K562 (cell line): ENCODE data around the gene TIMP2. TPM values are rescaled to one million over a fixed set of nuclear protein-coding genes. Genes with fewer than 3 reads are reported as not detected.

Experiments used
- CC2D1A ChIP-seq: fragments of 450-650 bp; IDR thresholded peaks from 2 replicates; pipeline ENCODE4 v1.6.1; 2017; ENCODE audit warnings: mild to moderate bottlenecking
- HNRNPLL ChIP-seq: fragments of 200-400 bp; formaldehyde crosslinking; IDR thresholded peaks from 2 replicates; pipeline ENCODE4 v1.6.1; 2017; ENCODE audit warnings: low read length, low read depth, mild to moderate bottlenecking; ENCODE audit not compliant: poor library complexity, severe bottlenecking
- KLF16 ChIP-seq: IDR thresholded peaks from 2 replicates; pipeline ENCODE4 v1.6.1; 2016; ENCODE audit warnings: antibody characterized with exemption
- RAD21 ChIP-seq, 2 experiments: fragments of 250-450 bp in 1 of 2; fragments of 450-650 bp in 1 of 2; sonication (Bioruptor Pico) in 1 of 2; formaldehyde crosslinking in 1 of 2; IDR thresholded peaks in 1 of 2; conservative IDR thresholded peaks in 1 of 2; 2 replicates each; pipeline versions ENCODE4 v1.4.0 to v1.8.0; 2020 to 2022; ENCODE audit warnings: mild to moderate bottlenecking in 2 of 2, moderate library complexity in 1 of 2
- RCOR1 ChIP-seq, 2 experiments: IDR thresholded peaks; 2 replicates each; pipeline ENCODE4 v1.6.1; 2012; ENCODE audit warnings: low read depth in 2 of 2, low read length in 2 of 2, borderline replicate concordance in 1 of 2, improper control_type of control experiment in 1 of 2
- ZBTB8A ChIP-seq: fragments of 450-650 bp; IDR thresholded peaks from 2 replicates; pipeline ENCODE4 v1.6.1; 2018; ENCODE audit warnings: mild to moderate bottlenecking, moderate library complexity; ENCODE audit not compliant: partially characterized antibody
- polyA plus RNA-seq, 8 experiments: library from polyadenylated mRNA; depleted of rRNA in 4 of 8; stranded (reverse) in 5 of 8; unstranded in 3 of 8; fragments of >200 nt; fragmentation: Nextera tagmentation in 2 of 8; fragmentation: Illumina TruSeq in 1 of 8; extraction: Ambion mirVana in 2 of 8; extraction: Trizol in 1 of 8; gene quantifications; 2 replicates each; pipeline versions ENCODE4 v1.2.1 to v1.2.3, GENCODE V29; 2011 to 2014; ENCODE audit warnings: inconsistent platforms in 1 of 8, missing spikeins in 1 of 8
- total RNA-seq, 7 experiments: library from RNA; depleted of rRNA in 6 of 7; stranded (reverse); fragments of >200 nt in 6 of 7; fragmentation: Illumina TruSeq in 2 of 7; extraction: Trizol in 2 of 7; gene quantifications; 2 replicates each; pipeline versions ENCODE4 v1.2.1 to v1.2.3, GENCODE V29; 2011 to 2021; ENCODE audit warnings: low replicate concordance in 1 of 7
- TF ChIP-seq, protein P1 (sequence below), 2 experiments: fragments of 450-650 bp; formaldehyde crosslinking in 1 of 2; IDR thresholded peaks; 2 replicates each; pipeline versions ENCODE4 v1.4.0 to v1.6.1; 2014 to 2020; ENCODE audit warnings: mild to moderate bottlenecking in 2 of 2, borderline replicate concordance in 1 of 2, low read depth in 1 of 2
- TF ChIP-seq, protein P2 (sequence below): fragments of 450-650 bp; IDR thresholded peaks from 2 replicates; pipeline ENCODE4 v1.6.1; 2016; ENCODE audit warnings: borderline replicate concordance
- TF ChIP-seq, protein P3 (sequence below): fragments of 450-650 bp; conservative IDR thresholded peaks from 2 replicates; pipeline ENCODE4 v1.6.1; 2016; ENCODE audit warnings: missing genetic modification characterization, low read depth, mild to moderate bottlenecking, control low read depth, missing compliant biosample characterization

Gene TIMP2
- total and polyA plus RNA-seq, 9 of the 15 experiments (the other 6 are each of a cell fraction or from before 2014, with no cell fraction given): 0.55 TPM; not detected in 8

DNA sequence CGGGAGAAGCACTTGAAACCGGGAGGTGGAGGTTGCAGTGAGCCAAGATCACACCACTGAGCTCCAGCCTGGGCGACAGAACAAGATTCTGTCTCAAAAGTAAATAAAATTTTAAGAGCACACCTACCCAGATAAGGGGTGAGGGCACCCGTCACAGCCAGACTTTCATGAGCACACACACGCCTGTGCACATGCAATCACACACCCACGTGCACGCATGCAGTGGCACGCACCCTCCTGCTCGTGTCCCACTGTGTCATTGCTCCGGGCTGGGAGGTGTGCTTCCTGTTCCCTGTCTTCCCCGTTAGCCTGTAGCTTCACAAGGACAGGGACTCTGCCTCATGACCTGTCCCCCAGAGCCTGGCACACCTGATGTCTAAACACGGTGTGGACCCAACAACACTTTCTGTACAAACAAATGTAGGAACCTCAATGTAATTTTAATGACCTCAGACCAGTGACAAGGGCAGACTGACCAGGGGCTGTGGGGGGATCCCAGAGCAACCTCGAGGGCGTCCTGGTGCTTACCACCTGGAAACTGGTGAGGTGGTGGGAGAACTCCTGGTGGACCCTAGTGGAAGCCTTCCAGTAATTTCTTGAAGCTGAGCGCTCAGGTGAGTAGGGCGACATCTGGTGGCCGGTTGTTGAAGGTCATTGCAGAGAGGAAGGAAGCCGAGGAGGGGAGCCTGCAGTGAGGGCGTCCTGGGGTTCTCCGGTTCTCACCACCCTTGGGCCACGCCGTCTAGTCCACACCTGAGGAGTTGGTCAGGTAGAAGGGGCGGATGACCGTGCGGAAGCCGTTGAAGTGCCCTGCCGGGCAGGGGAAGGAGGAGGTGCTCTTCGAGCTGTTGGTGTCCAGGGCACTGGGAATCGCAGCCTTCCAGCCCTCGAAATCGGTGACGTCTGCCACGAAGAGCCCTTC, 45.9 kb upstream of the TIMP2 start (continued):
- TF ChIP-seq, protein P1, sequence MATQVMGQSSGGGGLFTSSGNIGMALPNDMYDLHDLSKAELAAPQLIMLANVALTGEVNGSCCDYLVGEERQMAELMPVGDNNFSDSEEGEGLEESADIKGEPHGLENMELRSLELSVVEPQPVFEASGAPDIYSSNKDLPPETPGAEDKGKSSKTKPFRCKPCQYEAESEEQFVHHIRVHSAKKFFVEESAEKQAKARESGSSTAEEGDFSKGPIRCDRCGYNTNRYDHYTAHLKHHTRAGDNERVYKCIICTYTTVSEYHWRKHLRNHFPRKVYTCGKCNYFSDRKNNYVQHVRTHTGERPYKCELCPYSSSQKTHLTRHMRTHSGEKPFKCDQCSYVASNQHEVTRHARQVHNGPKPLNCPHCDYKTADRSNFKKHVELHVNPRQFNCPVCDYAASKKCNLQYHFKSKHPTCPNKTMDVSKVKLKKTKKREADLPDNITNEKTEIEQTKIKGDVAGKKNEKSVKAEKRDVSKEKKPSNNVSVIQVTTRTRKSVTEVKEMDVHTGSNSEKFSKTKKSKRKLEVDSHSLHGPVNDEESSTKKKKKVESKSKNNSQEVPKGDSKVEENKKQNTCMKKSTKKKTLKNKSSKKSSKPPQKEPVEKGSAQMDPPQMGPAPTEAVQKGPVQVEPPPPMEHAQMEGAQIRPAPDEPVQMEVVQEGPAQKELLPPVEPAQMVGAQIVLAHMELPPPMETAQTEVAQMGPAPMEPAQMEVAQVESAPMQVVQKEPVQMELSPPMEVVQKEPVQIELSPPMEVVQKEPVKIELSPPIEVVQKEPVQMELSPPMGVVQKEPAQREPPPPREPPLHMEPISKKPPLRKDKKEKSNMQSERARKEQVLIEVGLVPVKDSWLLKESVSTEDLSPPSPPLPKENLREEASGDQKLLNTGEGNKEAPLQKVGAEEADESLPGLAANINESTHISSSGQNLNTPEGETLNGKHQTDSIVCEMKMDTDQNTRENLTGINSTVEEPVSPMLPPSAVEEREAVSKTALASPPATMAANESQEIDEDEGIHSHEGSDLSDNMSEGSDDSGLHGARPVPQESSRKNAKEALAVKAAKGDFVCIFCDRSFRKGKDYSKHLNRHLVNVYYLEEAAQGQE (IDR thresholded peaks at IDR 0.05; ENCODE audit: borderline replicate concordance): peak; percentile 71
- TF ChIP-seq, protein P1 (CRISPR knock-in tag; IDR thresholded peaks at IDR 0.05; ENCODE audit: low read depth): no peak
- no peak for TF ChIP-seq ZBTB8A
- TF ChIP-seq, protein P2, sequence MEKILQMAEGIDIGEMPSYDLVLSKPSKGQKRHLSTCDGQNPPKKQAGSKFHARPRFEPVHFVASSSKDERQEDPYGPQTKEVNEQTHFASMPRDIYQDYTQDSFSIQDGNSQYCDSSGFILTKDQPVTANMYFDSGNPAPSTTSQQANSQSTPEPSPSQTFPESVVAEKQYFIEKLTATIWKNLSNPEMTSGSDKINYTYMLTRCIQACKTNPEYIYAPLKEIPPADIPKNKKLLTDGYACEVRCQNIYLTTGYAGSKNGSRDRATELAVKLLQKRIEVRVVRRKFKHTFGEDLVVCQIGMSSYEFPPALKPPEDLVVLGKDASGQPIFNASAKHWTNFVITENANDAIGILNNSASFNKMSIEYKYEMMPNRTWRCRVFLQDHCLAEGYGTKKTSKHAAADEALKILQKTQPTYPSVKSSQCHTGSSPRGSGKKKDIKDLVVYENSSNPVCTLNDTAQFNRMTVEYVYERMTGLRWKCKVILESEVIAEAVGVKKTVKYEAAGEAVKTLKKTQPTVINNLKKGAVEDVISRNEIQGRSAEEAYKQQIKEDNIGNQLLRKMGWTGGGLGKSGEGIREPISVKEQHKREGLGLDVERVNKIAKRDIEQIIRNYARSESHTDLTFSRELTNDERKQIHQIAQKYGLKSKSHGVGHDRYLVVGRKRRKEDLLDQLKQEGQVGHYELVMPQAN: no peak
- 0 out of 2 replicates have a peak, but pooled peaks have one; percentile 6 for TF ChIP-seq KLF16
- 0 out of 4 replicates have a peak, but pooled peaks of 1 of the 2 experiments have one; percentile 6 for TF ChIP-seq RCOR1 (IDR thresholded peaks at IDR 0.05; ENCODE audit: borderline replicate concordance in 1 of 2, low read depth in 2 of 2, low read length in 2 of 2)
- TF ChIP-seq RAD21 (CRISPR knock-in tag; conservative IDR thresholded peaks at IDR 0.05 in 1 of 2, IDR thresholded peaks at IDR 0.05 in 1 of 2): peak; percentile 66 to 83
- TF ChIP-seq CC2D1A: peak; percentile 59; the same call in 1 of the 2 replicates
- TF ChIP-seq HNRNPLL: no peak
- TF ChIP-seq, protein P3, sequence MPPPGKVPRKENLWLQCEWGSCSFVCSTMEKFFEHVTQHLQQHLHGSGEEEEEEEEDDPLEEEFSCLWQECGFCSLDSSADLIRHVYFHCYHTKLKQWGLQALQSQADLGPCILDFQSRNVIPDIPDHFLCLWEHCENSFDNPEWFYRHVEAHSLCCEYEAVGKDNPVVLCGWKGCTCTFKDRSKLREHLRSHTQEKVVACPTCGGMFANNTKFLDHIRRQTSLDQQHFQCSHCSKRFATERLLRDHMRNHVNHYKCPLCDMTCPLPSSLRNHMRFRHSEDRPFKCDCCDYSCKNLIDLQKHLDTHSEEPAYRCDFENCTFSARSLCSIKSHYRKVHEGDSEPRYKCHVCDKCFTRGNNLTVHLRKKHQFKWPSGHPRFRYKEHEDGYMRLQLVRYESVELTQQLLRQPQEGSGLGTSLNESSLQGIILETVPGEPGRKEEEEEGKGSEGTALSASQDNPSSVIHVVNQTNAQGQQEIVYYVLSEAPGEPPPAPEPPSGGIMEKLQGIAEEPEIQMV (tag): 0 out of 2 replicates have a peak, but pooled peaks have one; percentile 63
